NCI-H187 (cell line): Measurements from ENCODE around the gene LARP1.

ENCODE experiments used
- DNase-seq, 2 experiments: peaks; one replicate each; lab custom pipeline; 2025; lab: John Stamatoyannopoulos, UW

LARP1 gene

DNA sequence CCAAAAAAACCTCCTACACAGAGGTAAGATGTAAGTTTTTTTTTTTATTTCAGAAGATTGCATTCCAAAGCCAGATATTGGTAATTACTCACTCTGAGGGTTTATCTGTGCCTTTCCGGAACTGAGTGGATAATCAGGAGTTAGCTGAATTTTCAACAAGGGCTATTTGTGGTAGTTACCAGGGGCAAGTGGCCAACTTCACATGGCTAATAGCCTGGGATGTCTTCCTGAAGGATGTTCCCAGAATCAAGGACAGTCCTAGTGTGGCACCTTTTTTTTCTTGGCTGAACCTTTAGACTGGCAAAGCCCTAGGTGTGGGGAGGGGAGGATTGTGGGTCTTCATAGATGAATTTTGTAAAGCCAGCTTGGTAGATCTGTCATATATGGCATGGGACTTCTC is 7.1 kb downstream of the LARP1 start:
- no peak for DNase-seq

DNA sequence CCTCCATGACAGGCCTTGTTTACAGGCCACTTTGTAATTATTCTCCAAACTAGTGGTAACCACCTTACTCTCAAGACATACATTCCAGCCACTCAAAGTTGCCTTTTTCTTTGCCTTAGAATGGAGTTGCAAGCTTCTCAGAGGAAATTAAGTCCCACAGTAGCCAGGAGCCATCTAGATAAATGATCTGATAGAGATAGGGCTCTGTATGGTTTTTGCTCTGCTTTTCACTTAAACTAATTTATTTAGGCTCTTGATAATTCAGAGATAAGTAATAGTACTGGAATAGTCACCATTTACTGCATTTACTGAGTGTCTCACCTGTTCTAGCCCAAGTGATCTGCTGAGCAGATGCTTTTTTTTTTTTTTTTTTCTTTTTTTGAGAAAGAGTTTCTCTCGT is 7.5 kb downstream of the LARP1 start:
- DNase-seq = no peak

DNA sequence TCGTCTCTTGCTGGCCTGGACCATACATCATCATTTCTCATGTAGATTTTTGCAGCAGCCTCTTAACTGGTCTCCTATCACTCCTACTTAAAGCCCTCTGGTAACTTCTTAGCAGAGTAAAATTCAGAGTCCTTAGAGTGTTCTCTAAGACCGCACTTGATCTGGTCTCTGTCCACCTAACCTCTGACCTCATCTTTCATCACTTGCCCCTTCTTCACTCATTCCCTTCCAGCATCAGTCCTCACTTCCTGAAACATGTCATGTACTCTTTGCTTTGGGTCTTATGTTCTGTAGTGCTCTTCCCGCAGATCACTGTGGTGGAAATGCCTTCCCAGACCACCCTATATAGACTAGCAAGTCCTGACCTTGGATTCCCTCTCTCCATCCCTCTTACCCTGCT is 9.8 kb downstream of the LARP1 start:
- DNase-seq = no peak

DNA sequence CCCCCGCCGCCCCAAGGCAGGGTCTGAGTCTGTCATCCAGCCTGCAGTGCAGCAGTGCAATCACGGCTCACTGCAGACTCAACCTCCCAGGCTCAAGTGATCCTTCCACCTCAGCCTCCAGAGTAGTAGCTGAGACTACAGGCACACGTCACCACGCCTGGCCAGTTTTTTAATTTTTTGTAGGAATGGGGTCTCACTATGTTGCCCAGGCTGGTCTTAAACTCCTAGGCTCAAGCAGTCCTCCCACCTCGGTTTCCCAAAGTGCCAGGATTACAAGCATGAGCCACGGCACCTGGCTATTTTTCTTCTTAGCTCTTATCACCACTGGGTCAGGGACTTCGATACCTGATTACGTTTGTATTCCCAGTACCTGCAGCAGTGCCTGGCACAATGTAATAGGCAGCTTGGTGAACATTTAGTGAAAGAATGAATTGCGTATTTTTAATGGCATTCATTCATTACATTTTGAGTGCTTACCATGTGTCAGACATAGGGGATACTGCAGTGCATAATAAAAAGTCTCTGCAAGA is 10.3 kb downstream of the LARP1 start:
- no peak for DNase-seq

DNA sequence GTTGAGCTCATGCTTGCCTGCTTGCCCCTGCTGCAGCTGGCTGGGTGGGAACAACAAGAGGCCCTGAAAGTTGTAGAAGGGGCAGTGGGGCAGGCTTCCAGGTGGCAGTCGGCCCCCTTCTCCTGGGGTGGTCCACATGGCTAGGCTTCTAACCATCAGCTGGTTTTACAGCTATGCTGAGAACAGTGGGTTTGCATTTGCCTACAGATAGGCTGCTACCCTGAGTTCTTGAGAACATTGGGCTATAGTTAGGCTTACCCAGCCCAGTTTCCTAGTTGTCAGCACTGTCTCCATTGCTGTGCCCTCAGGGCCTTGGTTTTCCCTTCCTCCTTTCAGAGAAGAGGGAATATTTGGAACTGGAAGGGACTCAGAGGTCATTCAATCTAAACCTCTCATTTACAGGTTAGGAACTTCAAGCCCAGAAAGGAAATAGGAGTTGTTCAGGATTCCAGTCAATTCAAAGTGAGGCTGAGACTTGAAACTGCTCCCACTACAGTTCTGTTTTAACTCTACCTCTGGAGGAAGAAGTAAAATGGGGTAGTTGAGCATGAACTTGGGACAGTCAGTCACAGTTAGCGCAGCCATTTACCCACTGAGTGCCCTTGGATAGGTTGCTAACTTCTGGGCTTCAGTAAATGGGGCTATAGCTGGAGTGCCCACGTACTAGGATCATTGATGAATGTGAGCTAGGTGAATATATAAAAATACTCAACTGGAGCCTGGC is 11.5 kb downstream of the LARP1 start:
- DNase-seq = no peak

DNA sequence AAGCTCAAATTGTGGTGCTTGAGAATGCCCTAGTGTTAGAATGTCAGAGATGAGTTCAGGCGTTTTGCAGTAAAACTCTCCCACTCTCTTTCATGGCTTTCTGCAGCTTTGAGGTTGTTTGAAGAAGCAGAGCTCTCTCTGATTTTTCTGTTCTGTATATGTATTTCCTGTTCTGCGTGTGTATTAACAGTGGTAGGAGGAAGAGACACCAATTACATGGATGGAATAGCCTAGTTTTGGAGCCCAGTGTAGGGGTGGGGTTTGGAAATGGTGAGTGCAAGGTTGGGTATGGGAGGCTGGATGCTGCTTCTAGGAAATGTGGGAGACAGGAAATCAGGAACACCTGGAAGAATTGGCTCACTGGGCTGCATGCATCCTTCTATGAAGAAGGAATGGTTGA is 12.4 kb downstream of the LARP1 start:
- no peak for DNase-seq

DNA sequence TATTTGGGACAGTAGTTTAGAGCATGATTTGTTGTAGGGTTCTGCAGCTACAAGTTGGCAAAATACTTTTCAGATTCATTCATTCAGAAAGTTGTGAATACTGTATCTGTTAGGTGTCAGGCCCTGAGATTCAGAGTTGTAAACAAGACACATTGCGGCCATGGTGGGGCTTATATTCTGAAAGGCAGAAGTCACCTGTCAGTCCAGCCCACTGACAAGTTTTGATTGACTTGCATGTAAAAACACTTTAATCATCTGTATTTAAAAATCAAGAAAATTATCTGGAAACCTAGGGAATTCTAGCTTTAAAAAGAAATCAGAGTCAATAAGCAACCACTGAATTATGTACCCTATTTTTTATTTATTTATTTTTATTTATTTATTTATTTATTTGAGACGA is 13.0 kb downstream of the LARP1 start:
- DNase-seq = no peak

DNA sequence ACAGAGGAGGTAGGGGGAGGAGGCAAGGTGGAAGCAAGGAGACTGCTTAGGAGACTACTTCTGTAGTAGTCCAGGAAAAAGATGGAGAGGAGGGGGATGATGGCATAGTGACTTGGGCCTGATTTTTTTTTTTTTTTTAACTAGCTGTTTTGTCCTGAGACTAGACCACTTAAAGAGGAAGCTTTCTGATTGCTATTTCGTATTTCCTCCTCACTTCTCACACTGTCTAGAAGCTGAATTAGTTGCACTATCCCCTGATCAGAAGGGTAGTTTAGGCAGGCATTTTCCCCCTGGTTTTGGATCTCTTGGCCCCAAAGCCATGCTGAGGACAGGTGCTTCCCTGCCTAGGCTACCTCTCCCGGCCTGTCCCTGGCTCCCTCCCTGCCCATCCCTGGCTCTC is 14.9 kb downstream of the LARP1 start:
- DNase-seq = no peak

DNA sequence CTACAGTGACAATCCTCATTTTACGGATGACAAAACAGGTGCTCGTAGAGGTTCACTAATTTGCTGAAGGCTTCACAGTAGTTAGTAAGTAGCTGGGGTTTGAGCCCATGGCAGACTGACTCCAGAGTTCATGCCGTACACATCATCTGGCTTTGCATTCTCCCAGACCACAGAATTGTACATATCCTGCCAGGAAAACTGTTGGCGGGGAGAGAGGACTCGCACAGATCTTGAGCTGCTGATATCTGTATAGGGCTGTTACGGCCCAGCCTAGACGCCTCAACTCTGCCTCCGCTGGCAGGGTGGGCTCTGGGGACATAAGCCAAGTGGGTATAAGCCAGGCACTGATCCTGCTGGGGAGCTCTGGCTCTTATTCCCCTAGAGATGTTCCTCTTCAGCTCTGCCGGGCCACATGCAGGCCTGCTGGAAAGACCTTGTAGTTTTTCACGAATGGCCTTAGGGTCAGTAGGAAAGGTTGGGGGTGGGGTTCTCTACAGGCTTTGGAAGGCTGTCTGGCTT is 16.3 kb downstream of the LARP1 start:
- no peak for DNase-seq

DNA sequence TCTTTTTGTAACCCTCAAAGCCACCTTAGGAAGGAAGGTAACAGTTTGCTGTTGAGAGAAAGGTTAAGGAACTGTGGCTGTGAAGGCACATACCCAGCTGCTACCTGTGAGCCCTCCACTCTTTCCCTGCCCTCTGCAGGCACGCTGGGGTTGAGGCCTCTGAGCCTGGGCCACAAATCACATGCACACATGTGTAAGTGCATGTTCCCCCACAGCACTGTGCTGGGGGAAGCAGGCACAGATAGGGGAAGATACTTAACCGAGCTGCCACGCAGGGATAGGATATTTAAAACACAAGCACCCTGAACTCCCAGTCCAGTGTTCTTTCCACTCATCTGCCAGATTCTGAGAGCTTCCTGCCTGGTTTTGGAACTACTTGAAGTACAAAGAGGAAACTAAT is 18.1 kb downstream of the LARP1 start:
- DNase-seq = no peak

DNA sequence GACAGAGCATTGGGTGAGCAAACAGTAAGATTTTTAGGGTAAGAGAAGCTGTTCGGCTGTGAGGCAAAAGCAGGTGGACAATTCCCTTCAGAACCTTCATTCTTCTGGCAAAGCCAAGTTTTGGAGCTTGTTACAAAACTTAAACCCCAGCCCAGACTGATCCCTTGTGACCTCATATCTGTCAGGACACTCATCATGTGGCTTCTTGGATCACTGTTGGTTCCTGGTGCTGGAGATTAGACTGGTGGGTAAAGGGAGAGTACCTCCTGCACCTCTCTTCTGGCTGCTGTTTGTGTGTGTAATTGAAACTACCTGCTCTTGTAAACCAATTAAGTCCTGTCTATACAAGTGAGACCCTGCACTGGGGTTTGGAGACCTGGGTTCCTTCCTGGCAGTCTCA is 21.0 kb downstream of the LARP1 start:
- DNase-seq = no peak

DNA sequence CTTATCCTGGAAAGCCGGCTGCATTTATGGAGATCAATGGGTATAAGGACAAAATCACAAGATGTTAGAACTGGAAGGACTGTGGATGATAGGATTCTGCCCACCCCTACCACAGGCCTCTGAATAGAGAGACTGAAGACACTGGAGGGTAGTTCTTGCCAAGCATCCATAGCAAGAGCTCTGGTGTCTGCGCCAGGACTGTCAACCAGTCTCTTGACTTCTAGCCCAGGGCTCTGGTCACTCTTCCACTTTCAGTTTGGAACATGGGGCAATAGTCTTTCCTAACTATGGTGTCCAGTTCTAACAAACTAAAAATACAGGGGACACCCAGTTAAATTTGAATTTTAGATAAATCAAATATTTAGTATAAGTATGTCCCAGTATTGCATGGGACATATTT is 23.4 kb downstream of the LARP1 start:
- no peak for DNase-seq

DNA sequence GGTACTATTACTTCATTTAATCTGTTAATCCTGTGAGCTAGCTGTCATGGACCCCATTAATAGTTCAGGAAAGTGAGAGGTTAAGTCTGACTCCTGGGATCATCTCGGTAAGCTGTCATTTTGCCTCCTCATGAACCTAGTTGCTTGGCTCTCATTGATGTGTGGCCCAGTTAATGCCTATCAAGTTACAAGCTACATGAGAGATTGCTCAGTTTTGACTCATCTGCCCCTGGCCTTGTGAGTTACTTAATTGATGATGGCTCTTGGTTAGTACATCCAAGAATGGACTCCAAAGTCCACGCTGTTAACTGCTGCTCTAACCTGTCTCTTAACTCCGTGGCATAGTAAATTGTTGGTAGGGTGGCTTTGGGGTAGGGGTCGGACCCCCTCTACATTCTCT is 23.9 kb downstream of the LARP1 start:
- no peak for DNase-seq

DNA sequence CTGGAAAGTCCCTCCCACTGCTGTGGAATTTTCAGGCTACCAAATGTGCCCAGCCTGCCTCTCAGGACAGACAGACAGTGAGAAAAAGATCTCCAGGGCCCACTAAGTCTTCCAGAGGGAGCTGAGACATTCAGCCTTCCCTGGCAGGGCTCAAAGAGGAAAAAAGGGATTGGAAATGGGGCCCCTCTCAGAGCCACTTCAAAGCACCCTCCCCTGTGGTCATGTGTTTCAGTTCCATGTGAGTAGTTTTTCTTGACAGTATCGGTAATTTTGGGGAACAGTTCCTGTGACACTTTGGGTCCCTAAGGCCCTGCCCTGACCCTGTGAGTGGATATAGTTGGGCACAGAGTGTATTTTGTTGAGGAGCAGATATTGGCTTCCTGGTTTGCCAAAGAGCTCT is 25.0 kb downstream of the LARP1 start:
- DNase-seq = no peak

DNA sequence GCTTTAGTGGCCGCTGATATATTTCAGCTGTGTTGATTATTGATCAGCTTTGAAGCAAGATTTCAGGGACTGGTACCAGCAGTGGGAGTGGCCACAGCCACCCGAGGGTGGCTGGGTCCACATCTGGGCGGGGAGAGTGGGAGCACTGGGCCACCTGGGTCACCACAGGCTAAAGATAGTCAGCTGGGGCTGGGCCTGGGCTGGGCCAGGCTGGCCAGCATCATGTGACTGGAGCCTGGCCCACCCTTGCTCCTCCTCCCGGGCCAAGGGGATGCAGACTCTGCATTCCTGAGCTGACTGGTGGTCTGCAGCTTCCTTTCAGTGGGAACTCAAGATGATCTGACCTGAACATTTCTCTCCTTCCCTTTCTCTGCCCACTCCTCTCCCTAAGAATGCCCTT is 27.1 kb downstream of the LARP1 start:
- no peak for DNase-seq

DNA sequence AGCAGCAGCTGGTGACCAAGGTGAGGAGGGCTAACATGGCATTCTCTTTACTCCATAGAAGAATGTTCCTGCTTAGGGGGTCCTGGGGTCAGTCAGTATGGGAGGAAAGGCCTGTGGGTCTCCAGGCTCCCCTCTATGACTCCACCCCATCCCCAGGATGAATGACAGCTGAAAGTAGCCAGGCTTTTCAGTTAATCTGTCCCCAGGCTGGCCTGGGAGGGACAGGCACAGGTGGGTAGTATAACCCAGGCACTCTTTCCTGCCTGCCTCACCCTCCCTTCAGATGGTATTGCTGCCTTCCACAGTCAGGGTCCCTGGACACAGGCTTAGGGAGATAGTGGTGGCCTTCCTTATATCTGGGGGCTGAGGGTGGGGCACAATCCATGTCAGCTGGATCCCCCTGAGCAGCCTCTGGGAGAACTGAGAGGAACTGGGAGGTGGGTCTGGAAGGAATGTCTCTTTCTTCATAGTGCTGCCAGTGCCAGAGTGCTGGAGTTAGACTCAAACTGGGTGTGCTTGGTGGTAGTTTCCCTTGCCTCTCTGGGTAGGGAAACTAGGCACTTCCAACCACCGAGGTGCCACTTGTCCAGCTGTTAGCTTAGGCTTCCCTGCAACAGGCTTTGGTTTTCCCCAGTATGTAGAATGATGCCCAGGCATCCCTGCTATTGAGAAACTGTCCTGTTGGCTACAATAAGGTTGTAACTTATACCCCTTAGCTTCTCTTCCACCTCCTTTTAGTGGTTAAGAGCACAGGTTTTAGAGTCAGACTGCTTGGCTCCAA is 27.8 kb downstream of the LARP1 start:
- no peak for DNase-seq

DNA sequence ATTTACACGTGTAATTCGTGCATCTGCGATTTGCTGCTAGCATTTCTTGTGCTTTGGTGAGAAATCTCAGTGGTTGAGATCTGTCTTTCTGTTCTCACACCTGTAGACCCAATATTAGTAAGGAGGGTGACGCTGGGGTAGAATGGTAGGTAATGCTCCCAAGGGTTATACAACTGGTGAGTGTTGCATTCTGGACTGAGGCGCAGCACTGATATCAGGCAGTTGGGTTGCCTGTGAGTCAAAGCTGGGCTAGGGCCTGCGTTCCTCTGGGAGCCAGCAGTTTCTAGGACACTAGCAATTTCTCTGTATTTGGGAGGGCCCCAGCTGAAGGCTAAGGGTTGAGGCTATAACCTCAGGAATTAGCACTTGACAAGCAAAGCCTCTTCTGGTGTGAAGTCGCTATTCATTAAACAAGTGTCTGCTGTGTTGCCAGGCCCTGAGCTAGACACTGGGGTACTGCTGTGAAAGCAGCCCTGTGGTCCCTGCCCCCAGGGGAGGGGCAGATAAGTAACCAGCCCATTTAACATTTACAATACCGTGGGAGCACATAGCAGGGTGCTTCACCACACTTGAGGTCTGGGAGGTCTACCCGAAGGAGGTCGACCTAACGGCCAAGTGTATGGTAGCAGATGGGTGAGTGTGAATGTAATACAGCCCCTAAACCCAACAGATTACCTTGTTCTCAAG is 28.7 kb downstream of the LARP1 start:
- DNase-seq = no peak

DNA sequence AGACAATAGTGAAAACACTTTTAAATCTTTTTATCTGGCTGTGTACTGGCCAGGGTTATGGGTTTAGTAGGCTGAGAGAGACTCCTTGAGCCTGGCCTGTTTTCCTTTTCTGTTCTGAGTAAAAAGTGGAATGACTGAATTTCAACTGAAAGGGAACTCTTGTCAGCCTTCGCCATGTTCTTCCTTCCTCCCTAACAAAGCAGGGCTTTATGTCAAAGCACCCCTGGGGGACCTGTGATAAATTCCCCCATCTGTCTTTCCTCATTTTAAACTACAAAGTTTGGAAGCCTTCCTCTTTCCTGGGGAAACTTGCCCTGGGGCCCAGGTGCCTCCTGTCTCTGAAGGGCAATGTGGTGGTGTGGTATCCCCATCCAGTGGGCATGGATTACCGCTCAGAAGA is 29.7 kb downstream of the LARP1 start:
- DNase-seq = no peak

DNA sequence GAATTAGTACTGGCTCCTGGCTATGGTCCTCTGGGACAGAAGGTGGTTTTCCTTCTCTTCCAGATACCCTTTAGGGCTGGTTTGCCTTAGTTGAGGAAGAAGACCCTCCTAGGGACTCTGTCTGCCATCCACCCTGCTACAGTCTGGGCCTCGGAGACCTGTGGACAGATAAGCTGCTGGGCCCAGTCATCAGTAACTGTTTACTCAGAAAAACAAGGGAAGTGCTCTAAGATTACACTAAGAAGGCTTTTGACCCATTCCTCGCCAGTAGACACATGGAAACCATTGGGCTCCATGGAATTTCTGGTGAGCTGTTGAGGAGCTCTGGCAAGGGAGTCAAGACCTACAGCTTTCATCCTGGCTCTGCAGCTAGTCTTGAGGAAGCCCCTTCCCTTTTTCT is 31.2 kb downstream of the LARP1 start:
- DNase-seq = no peak

DNA sequence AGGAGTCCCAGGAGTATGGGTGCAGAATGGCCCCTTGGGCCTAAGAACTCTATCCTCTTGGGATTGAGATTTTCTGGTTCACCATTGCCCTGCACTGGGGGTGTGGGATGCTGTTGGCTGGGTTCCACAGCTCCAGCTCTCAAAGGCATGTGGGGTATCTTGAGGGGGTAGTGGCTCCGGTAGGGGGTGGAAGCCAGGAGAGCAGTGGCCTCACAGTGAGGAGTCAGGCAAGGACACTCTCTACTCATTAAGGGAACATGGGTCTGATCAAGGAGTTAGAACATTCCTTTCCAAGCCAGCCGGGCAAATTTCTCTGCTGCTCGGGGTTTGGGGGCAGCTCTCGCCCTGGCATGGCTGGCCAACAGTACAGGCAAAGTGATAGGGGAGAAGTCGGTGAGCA is 33.0 kb downstream of the LARP1 start:
- no peak for DNase-seq

DNA sequence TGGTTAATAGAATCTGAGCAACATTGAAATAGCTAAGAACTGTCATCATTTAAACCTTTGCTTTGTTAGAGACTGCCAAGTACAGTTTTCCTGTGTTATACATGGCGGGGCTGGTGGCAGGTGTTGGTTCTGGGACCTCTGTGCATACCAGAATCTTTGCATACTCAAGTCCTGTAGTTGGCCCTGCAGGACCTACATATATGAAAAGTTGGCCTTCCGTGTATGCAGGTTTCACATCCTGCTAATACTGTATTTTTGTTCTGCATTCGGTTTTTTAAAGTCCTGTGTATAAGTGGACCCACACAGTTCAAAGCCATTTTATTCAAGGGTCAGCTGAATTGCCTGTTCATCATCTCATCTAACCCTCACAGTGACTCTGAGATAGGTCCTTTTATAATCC is 36.4 kb downstream of the LARP1 start:
- no peak for DNase-seq

DNA sequence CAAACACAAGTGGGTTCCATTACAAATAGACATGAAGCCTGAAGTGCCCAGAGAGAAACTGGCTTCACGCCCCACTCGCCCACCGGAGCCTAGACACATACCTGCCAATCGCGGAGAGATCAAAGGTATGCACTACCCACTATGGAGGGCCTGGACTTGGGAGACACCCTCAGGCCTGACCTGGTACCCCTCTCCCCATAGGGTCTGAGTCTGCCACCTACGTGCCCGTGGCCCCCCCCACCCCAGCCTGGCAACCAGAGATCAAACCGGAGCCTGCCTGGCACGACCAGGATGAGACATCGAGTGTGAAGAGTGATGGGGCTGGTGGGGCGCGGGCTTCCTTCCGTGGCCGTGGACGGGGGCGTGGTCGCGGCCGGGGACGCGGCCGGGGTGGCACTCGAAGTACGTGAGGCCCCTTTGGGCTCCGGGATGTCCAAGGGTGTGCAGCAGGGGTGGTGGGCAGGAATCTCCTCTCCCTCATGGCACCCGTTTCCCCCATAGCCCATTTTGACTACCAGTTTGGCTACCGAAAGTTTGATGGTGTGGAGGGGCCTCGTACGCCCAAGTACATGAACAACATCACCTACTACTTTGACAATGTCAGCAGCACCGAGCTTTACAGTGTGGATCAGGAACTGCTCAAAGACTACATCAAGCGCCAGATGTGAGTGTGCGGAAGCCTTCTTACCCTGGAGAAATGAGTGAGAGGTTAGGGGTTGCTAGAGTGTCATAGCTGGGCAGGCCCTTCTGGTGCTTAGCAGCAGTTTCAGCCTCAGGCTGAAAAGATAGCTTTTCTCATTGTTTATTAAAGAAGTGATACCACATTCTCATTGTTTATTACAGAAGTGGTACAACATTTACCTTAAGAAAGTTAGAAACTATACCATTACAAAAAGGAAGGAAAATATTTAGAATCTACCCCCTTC is 38.7 kb downstream of the LARP1 start:
- DNase-seq = no peak
